Type B pancreatic cell (in vitro differentiated cells): ENCODE measurements around the gene MCM6. TPM values are rescaled to one million over a fixed set of nuclear protein-coding genes. Genes with fewer than 3 reads are reported as not detected.

Experiments used
- DNase-seq: peaks from one replicate; pipeline ENCODE4 v3.0.0; 2021; ENCODE audit warnings: mixed read lengths; ENCODE audit not compliant: unreplicated experiment; ENCODE audit errors: extremely low spot score
- H3K27ac Mint-ChIP-seq: 2 replicates; pipeline ENCODE4 v1.8.0; 2021; ENCODE audit warnings: mild to moderate bottlenecking, mixed read lengths
- H3K27me3 Mint-ChIP-seq: 2 replicates; pipeline ENCODE4 v1.8.0; 2021; ENCODE audit warnings: mixed read lengths
- H3K36me3 Mint-ChIP-seq: 2 replicates; pipeline ENCODE4 v1.8.0; 2021; ENCODE audit warnings: mixed read lengths
- H3K4me1 Mint-ChIP-seq: one replicate; pipeline ENCODE4 v1.8.0; 2021; ENCODE audit warnings: mixed read lengths; ENCODE audit not compliant: unreplicated experiment
- H3K4me3 Mint-ChIP-seq: 2 replicates; pipeline ENCODE4 v1.8.0; 2021; ENCODE audit warnings: mild to moderate bottlenecking, mixed read lengths
- H3K9me3 Mint-ChIP-seq: 2 replicates; pipeline ENCODE4 v1.8.0; 2021; ENCODE audit warnings: mixed read lengths
- total RNA-seq: library from RNA; stranded (reverse); gene quantifications from 2 replicates; pipeline ENCODE4 v1.2.1, GENCODE V29; 2021; ENCODE audit warnings: low replicate concordance
- TF ChIP-seq, protein P1 (sequence below): fragments of 200-600 bp; sonication (generic); conservative IDR thresholded peaks from 2 replicates; pipeline ENCODE4 v1.5.0; 2021; ENCODE audit warnings: antibody characterized with exemption, mild to moderate bottlenecking

Gene MCM6
- total RNA-seq, 1 donor from 2014 or later, result 54.9 TPM

DNA sequence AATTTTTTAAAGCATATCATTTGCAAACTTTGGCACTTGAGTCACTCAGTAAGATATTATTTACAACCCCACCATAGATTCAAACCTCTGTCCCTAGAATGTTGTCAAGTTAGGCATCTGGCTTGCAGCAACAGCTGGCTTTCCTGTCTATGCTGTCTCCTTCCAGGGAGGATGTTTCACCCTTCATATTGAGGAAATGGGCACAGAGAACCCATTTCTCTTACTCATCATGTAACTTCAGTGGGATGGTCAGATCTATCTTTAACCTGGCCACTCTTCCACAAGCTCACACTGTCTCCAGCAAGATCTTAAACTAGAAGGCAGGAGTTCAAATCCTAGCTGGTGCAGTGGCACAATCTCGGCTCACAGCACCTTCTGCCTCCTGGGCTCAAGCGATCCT, 55.1 kb downstream of the MCM6 start:
- DNase-seq, result no peak
- TF ChIP-seq, protein P1, sequence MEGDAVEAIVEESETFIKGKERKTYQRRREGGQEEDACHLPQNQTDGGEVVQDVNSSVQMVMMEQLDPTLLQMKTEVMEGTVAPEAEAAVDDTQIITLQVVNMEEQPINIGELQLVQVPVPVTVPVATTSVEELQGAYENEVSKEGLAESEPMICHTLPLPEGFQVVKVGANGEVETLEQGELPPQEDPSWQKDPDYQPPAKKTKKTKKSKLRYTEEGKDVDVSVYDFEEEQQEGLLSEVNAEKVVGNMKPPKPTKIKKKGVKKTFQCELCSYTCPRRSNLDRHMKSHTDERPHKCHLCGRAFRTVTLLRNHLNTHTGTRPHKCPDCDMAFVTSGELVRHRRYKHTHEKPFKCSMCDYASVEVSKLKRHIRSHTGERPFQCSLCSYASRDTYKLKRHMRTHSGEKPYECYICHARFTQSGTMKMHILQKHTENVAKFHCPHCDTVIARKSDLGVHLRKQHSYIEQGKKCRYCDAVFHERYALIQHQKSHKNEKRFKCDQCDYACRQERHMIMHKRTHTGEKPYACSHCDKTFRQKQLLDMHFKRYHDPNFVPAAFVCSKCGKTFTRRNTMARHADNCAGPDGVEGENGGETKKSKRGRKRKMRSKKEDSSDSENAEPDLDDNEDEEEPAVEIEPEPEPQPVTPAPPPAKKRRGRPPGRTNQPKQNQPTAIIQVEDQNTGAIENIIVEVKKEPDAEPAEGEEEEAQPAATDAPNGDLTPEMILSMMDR, result no peak
- H3K4me1 Mint-ChIP-seq, result no peaks in the 10 kb centered on the region
- peaks cover 8% of the 10 kb centered on the region for H3K9me3 Mint-ChIP-seq
- H3K36me3 Mint-ChIP-seq, result peaks cover 7% of the 10 kb centered on the region
- H3K4me3 Mint-ChIP-seq, result no peak overlapping the region
- peaks cover 3% of the 10 kb centered on the region for H3K27me3 Mint-ChIP-seq
- H3K27ac Mint-ChIP-seq, result no peak overlapping the region

DNA sequence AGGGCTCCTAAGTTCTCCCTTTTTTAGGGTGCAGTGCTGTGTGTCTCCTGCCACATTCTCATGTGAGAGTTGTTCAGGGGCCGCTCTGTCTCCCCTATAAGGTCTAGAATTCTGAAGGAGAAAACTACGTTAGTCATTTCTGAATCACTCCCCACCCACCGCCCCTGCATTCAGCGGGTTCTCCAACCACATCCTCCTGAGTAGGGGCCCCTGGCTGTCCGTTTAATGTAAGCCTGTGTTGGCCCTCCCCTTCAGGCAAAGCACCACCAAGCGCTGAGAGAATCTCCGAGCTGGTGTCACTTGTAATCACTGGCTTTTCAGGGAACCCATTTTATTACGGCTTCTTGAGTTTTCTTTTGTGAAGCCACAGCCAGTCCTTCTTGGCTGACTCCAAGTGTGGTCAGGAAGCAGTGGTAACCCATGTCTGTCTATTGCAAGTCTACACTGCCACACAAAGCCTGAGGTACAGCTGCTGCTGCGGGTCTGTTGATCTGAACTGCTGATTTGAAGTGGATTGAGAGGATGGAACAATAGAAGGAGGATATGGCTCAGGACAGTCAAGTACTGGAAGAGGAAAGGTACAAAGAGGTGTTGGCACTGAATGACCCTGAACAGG, 56.1 kb downstream of the MCM6 start:
- no peaks in the 10 kb centered on the region for H3K4me1 Mint-ChIP-seq
- H3K27ac Mint-ChIP-seq, result no peak overlapping the region
- H3K4me3 Mint-ChIP-seq, result no peak overlapping the region
- peaks cover 3% of the 10 kb centered on the region for H3K27me3 Mint-ChIP-seq
- TF ChIP-seq, protein P1, result no peak
- no peak for DNase-seq
- H3K9me3 Mint-ChIP-seq, result peaks cover 8% of the 10 kb centered on the region
- peaks cover 7% of the 10 kb centered on the region for H3K36me3 Mint-ChIP-seq

DNA sequence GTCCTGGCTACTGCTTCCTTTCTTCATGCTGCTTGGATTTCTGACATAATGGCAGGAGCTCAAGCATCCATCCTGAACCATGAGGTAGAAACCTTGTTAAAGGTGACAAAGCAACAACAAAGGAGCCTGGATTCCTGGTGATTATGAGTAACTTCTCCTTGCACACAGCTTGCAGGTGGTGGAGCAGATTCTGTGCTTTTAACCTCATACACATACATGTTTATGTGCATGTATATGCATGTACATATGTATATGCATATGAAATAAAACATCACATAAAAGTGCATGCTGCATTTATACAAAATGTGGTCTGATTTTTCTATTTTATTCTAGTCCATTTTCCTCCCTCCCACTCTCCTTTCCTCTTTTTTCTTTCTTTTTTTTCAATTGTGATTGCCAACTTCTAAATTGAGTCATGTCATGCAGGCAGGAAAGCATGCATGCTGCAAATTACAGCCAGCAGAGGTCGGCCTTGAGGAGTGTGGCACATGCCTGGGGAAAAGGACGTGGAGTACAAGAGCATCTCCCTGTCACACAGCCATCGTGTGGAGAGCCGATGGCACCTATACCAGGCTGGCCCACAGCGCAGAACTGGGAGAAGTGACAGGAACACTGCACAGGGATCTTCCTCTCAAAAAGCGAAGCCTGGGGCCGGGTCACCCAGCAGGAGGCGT, 57.2 kb downstream of the MCM6 start:
- peaks cover 8% of the 10 kb centered on the region for H3K9me3 Mint-ChIP-seq
- no peak overlapping the region for H3K27ac Mint-ChIP-seq
- no peaks in the 10 kb centered on the region for H3K4me1 Mint-ChIP-seq
- H3K27me3 Mint-ChIP-seq, result peaks cover 3% of the 10 kb centered on the region
- DNase-seq, result no peak
- peaks cover 7% of the 10 kb centered on the region for H3K36me3 Mint-ChIP-seq
- no peak overlapping the region for H3K4me3 Mint-ChIP-seq
- TF ChIP-seq, protein P1, result peak; percentile 44

DNA sequence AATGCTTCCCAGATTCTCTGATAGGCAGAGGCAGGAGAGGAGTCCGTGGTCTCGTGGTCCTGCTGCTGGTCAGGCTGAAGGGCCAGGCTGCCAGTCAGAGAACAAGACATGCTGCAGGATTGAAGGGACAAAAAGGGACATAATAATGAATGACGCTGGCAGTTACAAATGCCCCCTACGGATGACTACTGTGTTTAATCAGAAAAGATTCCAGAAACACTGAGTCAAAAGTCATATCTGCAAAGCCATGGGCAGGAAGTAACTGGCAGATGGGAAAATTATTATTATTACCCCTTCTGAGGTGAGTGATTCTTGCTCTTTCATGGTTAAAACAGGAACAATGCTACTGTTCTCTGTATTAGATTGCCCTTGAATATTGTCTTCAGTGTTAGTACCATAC, 58.3 kb downstream of the MCM6 start:
- no peak overlapping the region for H3K27ac Mint-ChIP-seq
- peaks cover 3% of the 10 kb centered on the region for H3K36me3 Mint-ChIP-seq
- H3K9me3 Mint-ChIP-seq, result peaks cover 4% of the 10 kb centered on the region
- DNase-seq, result no peak
- TF ChIP-seq, protein P1, result no peak
- no peaks in the 10 kb centered on the region for H3K4me1 Mint-ChIP-seq
- no peak overlapping the region for H3K4me3 Mint-ChIP-seq
- no peaks in the 10 kb centered on the region for H3K27me3 Mint-ChIP-seq

DNA sequence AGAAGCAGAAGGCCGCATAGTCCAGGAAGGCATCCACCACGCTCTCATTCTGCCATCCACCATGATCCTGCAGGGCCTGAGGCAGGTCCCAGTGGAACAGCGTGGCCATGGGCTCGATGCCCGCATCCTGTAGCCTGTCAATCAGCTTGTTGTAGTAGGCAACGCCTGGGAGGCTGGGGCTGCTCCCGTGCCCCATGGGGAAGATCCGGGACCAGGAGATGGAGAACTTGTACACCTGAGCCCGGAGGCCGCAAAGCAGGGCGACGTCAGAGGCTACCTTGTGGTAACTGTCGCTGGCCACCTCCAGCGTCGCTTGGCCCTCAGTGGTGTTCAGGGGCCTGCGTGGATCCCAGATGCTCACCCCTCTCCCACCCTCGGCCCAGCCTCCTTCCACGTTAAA, 58.8 kb downstream of the MCM6 start:
- TF ChIP-seq, protein P1, result no peak
- Mint-ChIP-seq H3K9me3 (no peaks in the 10 kb centered on the region), H3K36me3 (no peaks in the 10 kb centered on the region), H3K27me3 (no peaks in the 10 kb centered on the region), H3K4me3 (no peak overlapping the region), H3K4me1 (no peaks in the 10 kb centered on the region), H3K27ac (no peak overlapping the region)
- no peak for DNase-seq
